DND-41 (cell line): ENCODE measurements around the gene IFI27L2.

ENCODE experiments used
- EZH2 ChIP-seq: IDR thresholded peaks from 3 replicates; pipeline ENCODE4 v1.6.1; 2012; ENCODE audit warnings: borderline replicate concordance, low read depth, mild to moderate bottlenecking, moderate library complexity, low read length, inconsistent platforms; ENCODE audit not compliant: severe bottlenecking
- TF ChIP-seq, protein P1 (sequence below): IDR thresholded peaks from 2 replicates; pipeline ENCODE4 v1.5.1; 2012; ENCODE audit warnings: borderline replicate concordance, low read length, moderate library complexity, mild to moderate bottlenecking; ENCODE audit not compliant: poor library complexity, severe bottlenecking; ENCODE audit errors: extremely low read depth

DNA sequence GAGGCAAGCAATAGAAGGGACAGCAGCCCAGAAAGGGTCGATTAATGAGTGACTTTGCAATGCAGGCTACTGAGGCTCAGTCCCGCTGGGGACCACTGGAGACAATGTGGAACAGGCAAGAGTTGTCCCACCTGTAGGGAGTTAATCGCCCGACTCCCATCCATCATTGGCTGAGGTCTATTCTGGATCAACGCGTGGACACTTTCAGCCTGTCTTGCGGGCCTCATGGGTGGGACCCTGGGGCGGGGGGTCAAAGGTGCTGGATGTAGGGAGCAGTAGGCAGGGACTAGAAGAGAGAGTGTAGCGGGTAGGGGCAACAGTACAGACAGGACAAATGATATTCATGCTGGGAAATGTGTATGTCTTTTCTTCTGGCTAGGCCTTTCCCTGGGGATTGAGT lies 6.1 kb downstream of the IFI27L2 start:
- TF ChIP-seq, protein P1, sequence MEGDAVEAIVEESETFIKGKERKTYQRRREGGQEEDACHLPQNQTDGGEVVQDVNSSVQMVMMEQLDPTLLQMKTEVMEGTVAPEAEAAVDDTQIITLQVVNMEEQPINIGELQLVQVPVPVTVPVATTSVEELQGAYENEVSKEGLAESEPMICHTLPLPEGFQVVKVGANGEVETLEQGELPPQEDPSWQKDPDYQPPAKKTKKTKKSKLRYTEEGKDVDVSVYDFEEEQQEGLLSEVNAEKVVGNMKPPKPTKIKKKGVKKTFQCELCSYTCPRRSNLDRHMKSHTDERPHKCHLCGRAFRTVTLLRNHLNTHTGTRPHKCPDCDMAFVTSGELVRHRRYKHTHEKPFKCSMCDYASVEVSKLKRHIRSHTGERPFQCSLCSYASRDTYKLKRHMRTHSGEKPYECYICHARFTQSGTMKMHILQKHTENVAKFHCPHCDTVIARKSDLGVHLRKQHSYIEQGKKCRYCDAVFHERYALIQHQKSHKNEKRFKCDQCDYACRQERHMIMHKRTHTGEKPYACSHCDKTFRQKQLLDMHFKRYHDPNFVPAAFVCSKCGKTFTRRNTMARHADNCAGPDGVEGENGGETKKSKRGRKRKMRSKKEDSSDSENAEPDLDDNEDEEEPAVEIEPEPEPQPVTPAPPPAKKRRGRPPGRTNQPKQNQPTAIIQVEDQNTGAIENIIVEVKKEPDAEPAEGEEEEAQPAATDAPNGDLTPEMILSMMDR = no peak
- TF ChIP-seq EZH2 = no peak
